ENCODE measurements around the gene PHLDA3.

PHLDA3 gene

GRCh38 chr1:201488830-201489589 lies 20.0 kb upstream of the PHLDA3 start:
- H3K9me2 ChIP-seq (replicated peaks; ENCODE audit: insufficient read depth, low read length) = no peaks in the 10 kb centered on the region
- H3K9ac ChIP-seq (ENCODE audit: low read length) = no peak overlapping the region
- H3K9me3 ChIP-seq (replicated peaks; ENCODE audit: insufficient read depth, low read length) = no peaks in the 10 kb centered on the region
- H3K4me2 ChIP-seq (ENCODE audit: low read depth, low read length) = no peak overlapping the region
- DNase-seq = no peak
- no peaks in the 10 kb centered on the region for H3F3A ChIP-seq (ENCODE audit: insufficient read depth, low read length)
- H4K20me1 ChIP-seq (ENCODE audit: insufficient read depth, low read length) = no peaks in the 10 kb centered on the region
- no peak for TF ChIP-seq EZH2phosphoT487 (IDR thresholded peaks at IDR 0.05; ENCODE audit: low read length)
- TF ChIP-seq CTCF (IDR thresholded peaks at IDR 0.05; ENCODE audit: low read length) = no peak
- no peak for TF ChIP-seq EZH2 (optimal IDR thresholded peaks at IDR 0.05; ENCODE audit: low read depth, low read length)
- no peak overlapping the region for H3K27ac ChIP-seq (ENCODE audit: low read length)
- H3K79me2 ChIP-seq (ENCODE audit: low read length) = no peaks in the 10 kb centered on the region; the same call in 1 of the 2 replicates
- no peaks in the 10 kb centered on the region for H3K4me1 ChIP-seq (ENCODE audit: low read length)
- H2AFZ ChIP-seq (ENCODE audit: low read length) = no peak overlapping the region
- H3K36me3 ChIP-seq (replicated peaks; ENCODE audit: insufficient read depth, low read length) = 0 out of 2 replicates have a peak, but pooled peaks cover 1% of the 10 kb centered on the region
- H3K27me3 ChIP-seq (replicated peaks; ENCODE audit: insufficient read depth, low read length) = no peaks in the 10 kb centered on the region
- no peak overlapping the region for H3K4me3 ChIP-seq (ENCODE audit: low read length)

GRCh38 chr1:201487742-201488141 lies 18.8 kb upstream of the PHLDA3 start:
- Histone ChIP-seq H3K79me2 (ENCODE audit: low read length) (no peaks in the 10 kb centered on the region; the same call in 1 of the 2 replicates), H3K27ac (ENCODE audit: low read length) (no peak overlapping the region), H3K36me3 (replicated peaks; ENCODE audit: insufficient read depth, low read length) (no peaks in the 10 kb centered on the region), H3K4me3 (ENCODE audit: low read length) (no peak overlapping the region), H3K4me2 (ENCODE audit: low read depth, low read length) (no peak overlapping the region), H3K27me3 (replicated peaks; ENCODE audit: insufficient read depth, low read length) (no peaks in the 10 kb centered on the region), H3K9ac (ENCODE audit: low read length) (no peak overlapping the region), H4K20me1 (ENCODE audit: insufficient read depth, low read length) (no peaks in the 10 kb centered on the region), H2AFZ (ENCODE audit: low read length) (no peak overlapping the region), H3K4me1 (ENCODE audit: low read length) (no peaks in the 10 kb centered on the region), H3F3A (ENCODE audit: insufficient read depth, low read length) (no peaks in the 10 kb centered on the region), H3K9me2 (replicated peaks; ENCODE audit: insufficient read depth, low read length) (no peaks in the 10 kb centered on the region), H3K9me3 (replicated peaks; ENCODE audit: insufficient read depth, low read length) (no peaks in the 10 kb centered on the region)
- no peak for DNase-seq
- no peak for TF ChIP-seq CTCF (IDR thresholded peaks at IDR 0.05; ENCODE audit: low read length)
- no peak for TF ChIP-seq EZH2 (optimal IDR thresholded peaks at IDR 0.05; ENCODE audit: low read depth, low read length)
- TF ChIP-seq EZH2phosphoT487 (IDR thresholded peaks at IDR 0.05; ENCODE audit: low read length) = no peak

GRCh38 chr1:201486187-201486586 lies 17.2 kb upstream of the PHLDA3 start:
- Histone ChIP-seq H4K20me1 (ENCODE audit: insufficient read depth, low read length) (no peaks in the 10 kb centered on the region), H3K4me1 (ENCODE audit: low read length) (peaks cover 10% of the 10 kb centered on the region; the same call in 1 of the 2 replicates), H3K27ac (ENCODE audit: low read length) (no peak overlapping the region), H3K4me2 (ENCODE audit: low read depth, low read length) (no peak overlapping the region), H3K9me2 (replicated peaks; ENCODE audit: insufficient read depth, low read length) (no peaks in the 10 kb centered on the region), H3K79me2 (ENCODE audit: low read length) (no peaks in the 10 kb centered on the region), H3K4me3 (ENCODE audit: low read length) (no peak overlapping the region), H2AFZ (ENCODE audit: low read length) (no peak overlapping the region), H3K27me3 (replicated peaks; ENCODE audit: insufficient read depth, low read length) (peaks cover 5% of the 10 kb centered on the region; the same call in 1 of the 2 replicates), H3K9ac (ENCODE audit: low read length) (no peak overlapping the region), H3F3A (ENCODE audit: insufficient read depth, low read length) (no peaks in the 10 kb centered on the region), H3K9me3 (replicated peaks; ENCODE audit: insufficient read depth, low read length) (no peaks in the 10 kb centered on the region), H3K36me3 (replicated peaks; ENCODE audit: insufficient read depth, low read length) (no peaks in the 10 kb centered on the region)
- no peak for TF ChIP-seq EZH2phosphoT487 (IDR thresholded peaks at IDR 0.05; ENCODE audit: low read length)
- TF ChIP-seq CTCF (IDR thresholded peaks at IDR 0.05; ENCODE audit: low read length) = no peak
- no peak for DNase-seq

All from MM.1S (cell line).